IMR-90 (cell line): ENCODE measurements around the gene DDX4. TPM values are rescaled to one million over a fixed set of nuclear protein-coding genes. Genes with fewer than 3 reads are reported as not detected.

Experiments used
- ATAC-seq: fragments of 200-7000 bp; cut with Tn5 transposase; 2 replicates; pipeline ENCODE4 v1.9.1; 2020; ENCODE audit warnings: low read depth, mild to moderate bottlenecking, moderate library complexity
- BruUV-seq: library from RNA; stranded (reverse); fragments of 400-500 nt; replicated peaks from 2 replicates; lab custom pipeline; 2021; lab: Mats Ljungman, UMichigan
- CTCF ChIA-PET: fragments of 300-600 bp; formaldehyde crosslinking; extraction: SDS; loops from one replicate; lab custom pipeline; 2021; ENCODE audit warnings: antibody characterized with exemption; lab: Yijun Ruan, JAX
- POLR2A ChIA-PET: fragments of 300-600 bp; sonication (Branson Sonifier 250); formaldehyde crosslinking; loops from one replicate; lab custom pipeline; 2022; ENCODE audit warnings: antibody characterized with exemption; ENCODE audit not compliant: unreplicated experiment; lab: Charles Lee
- DNase-seq: peaks from one replicate; pipeline ENCODE4 v3.0.0; 2013
- H2AFZ ChIP-seq: replicated peaks from 2 replicates; pipeline ENCODE3; 2013; ENCODE audit warnings: low read length, mild to moderate bottlenecking; ENCODE audit not compliant: poor library complexity
- H2AK5ac ChIP-seq: 2 replicates; pipeline ENCODE4 v1.6.1; 2013; ENCODE audit warnings: low read depth, low read length, inconsistent platforms
- H2AK9ac ChIP-seq: replicated peaks from 2 replicates; pipeline ENCODE3; 2013; ENCODE audit warnings: mild to moderate bottlenecking, low read depth, low read length, moderate library complexity; ENCODE audit not compliant: poor library complexity
- H2BK120ac ChIP-seq: 2 replicates; pipeline ENCODE4 v1.6.1; 2013; ENCODE audit warnings: low read depth, low read length, inconsistent platforms
- H2BK15ac ChIP-seq: 3 replicates; pipeline ENCODE4 v1.6.1; 2013; ENCODE audit warnings: low read depth, low read length, inconsistent platforms
- H2BK20ac ChIP-seq: 2 replicates; pipeline ENCODE4 v1.6.1; 2013; ENCODE audit warnings: low read depth, mild to moderate bottlenecking, inconsistent platforms, low read length, moderate library complexity
- H2BK5ac ChIP-seq: 2 replicates; pipeline ENCODE4 v1.6.1; 2013; ENCODE audit warnings: mild to moderate bottlenecking, low read depth, low read length, inconsistent platforms; ENCODE audit not compliant: poor library complexity, severe bottlenecking
- H3K14ac ChIP-seq: replicated peaks from 2 replicates; pipeline ENCODE4 v1.6.1; 2013; ENCODE audit warnings: low read depth, low read length, inconsistent platforms
- H3K18ac ChIP-seq: 2 replicates; pipeline ENCODE4 v1.6.1; 2013; ENCODE audit warnings: low read depth, low read length, control low read depth
- H3K23ac ChIP-seq: 2 replicates; pipeline ENCODE4 v1.6.1; 2013; ENCODE audit warnings: low read depth, low read length, inconsistent platforms
- H3K27ac ChIP-seq: 2 replicates; pipeline ENCODE4 v1.5.1; 2013; ENCODE audit warnings: mild to moderate bottlenecking, control low read depth, low read length; ENCODE audit not compliant: insufficient read depth
- H3K27me3 ChIP-seq: 2 replicates; pipeline ENCODE4 v1.6.1; 2013; ENCODE audit warnings: low read length; ENCODE audit not compliant: control insufficient read depth, insufficient read depth
- H3K36me3 ChIP-seq: 2 replicates; pipeline ENCODE4 v1.6.1; 2013; ENCODE audit warnings: low read length, mixed read lengths; ENCODE audit not compliant: control insufficient read depth, insufficient read depth
- H3K4ac ChIP-seq: 2 replicates; pipeline ENCODE4 v1.6.1; 2013; ENCODE audit warnings: low read depth, low read length, inconsistent platforms
- H3K4me1 ChIP-seq: 2 replicates; pipeline ENCODE4 v1.6.1; 2013; ENCODE audit warnings: low read length, mixed read lengths; ENCODE audit not compliant: control insufficient read depth, insufficient read depth
- H3K4me2 ChIP-seq: 2 replicates; pipeline ENCODE4 v1.6.1; 2013; ENCODE audit warnings: low read depth, mild to moderate bottlenecking, control low read depth, low read length, moderate library complexity
- H3K4me3 ChIP-seq: 2 replicates; pipeline ENCODE4 v1.5.1; 2013; ENCODE audit warnings: low read depth, mild to moderate bottlenecking, control low read depth, low read length, moderate library complexity; ENCODE audit not compliant: insufficient read depth
- H3K56ac ChIP-seq: 2 replicates; pipeline ENCODE4 v1.6.1; 2013; ENCODE audit warnings: low read length, inconsistent platforms; ENCODE audit not compliant: insufficient read depth; ENCODE audit errors: extremely low read depth
- H3K79me1 ChIP-seq, 2 experiments: 2 replicates each; pipeline ENCODE4 v1.6.1; 2013; ENCODE audit warnings: low read length in 2 of 2, inconsistent platforms in 1 of 2, low read depth in 1 of 2
- H3K9ac ChIP-seq: 2 replicates; pipeline ENCODE4 v1.6.1; 2013; ENCODE audit warnings: low read depth, low read length, control low read depth
- H3K9me1 ChIP-seq: 2 replicates; pipeline ENCODE4 v1.6.1; 2013; ENCODE audit warnings: low read length, inconsistent platforms; ENCODE audit not compliant: insufficient read depth
- H3K9me3 ChIP-seq: 2 replicates; pipeline ENCODE4 v1.6.1; 2013; ENCODE audit warnings: low read length; ENCODE audit not compliant: control insufficient read depth, insufficient read depth
- H4K20me1 ChIP-seq: 2 replicates; pipeline ENCODE4 v1.6.1; 2013; ENCODE audit warnings: low read length, inconsistent platforms; ENCODE audit not compliant: insufficient read depth
- H4K5ac ChIP-seq: 2 replicates; pipeline ENCODE4 v1.6.1; 2013; ENCODE audit warnings: mild to moderate bottlenecking, low read depth, low read length, control low read depth
- H4K8ac ChIP-seq, 2 experiments: 2 replicates each; pipeline ENCODE4 v1.6.1; 2013; ENCODE audit warnings: low read depth in 2 of 2, low read length in 2 of 2, control low read depth in 1 of 2, inconsistent platforms in 1 of 2
- H4K91ac ChIP-seq: 2 replicates; pipeline ENCODE4 v1.6.1; 2013; ENCODE audit warnings: low read depth, low read length, inconsistent platforms; ENCODE audit not compliant: insufficient read depth
- CTCF ChIP-seq: conservative IDR thresholded peaks from 2 replicates; pipeline ENCODE4 v1.5.1; 2012; ENCODE audit warnings: mild to moderate bottlenecking, low read depth, low read length, improper control_type of control experiment
- NFE2L2 ChIP-seq: fragments of 150-350 bp; IDR thresholded peaks from 2 replicates; pipeline ENCODE4 v1.6.1; 2016; ENCODE audit warnings: low read depth, mild to moderate bottlenecking, low read length
- POLR2A ChIP-seq: IDR thresholded peaks from 2 replicates; pipeline ENCODE4 v1.6.1; 2012; ENCODE audit warnings: mild to moderate bottlenecking, low read depth, low read length
- RFX5 ChIP-seq: IDR thresholded peaks from 2 replicates; pipeline ENCODE4 v1.8.0; 2012; ENCODE audit warnings: low read depth, mild to moderate bottlenecking, low read length, moderate library complexity
- SMC3 ChIP-seq: fragments of 150-350 bp; IDR thresholded peaks from 2 replicates; pipeline ENCODE4 v1.6.1; 2016; ENCODE audit warnings: low read depth, mild to moderate bottlenecking, antibody characterized with exemption, low read length, moderate library complexity
- WGBS, 2 experiments: methylation state at CpG; one replicate each; pipeline versions ENCODE4 v1.1.5 to v1.1.7; 2013; ENCODE audit warnings: missing lambda C conversion rate in 2 of 2; ENCODE audit not compliant: insufficient read length in 1 of 2; ENCODE audit errors: extremely low coverage in 2 of 2; 5-methylcytosine and 5-hydroxymethylcytosine counted together
- dilution Hi-C: fragments of 300-500 bp; cut with HindIII; formaldehyde crosslinking; loops from one replicate; pipeline ENCODE4 v1.14.3; 2018; ENCODE audit warnings: low sequenced_read_pairs; ENCODE audit not compliant: unreplicated experiment
- in situ Hi-C: fragments of 300-500 bp; cut with MboI; formaldehyde crosslinking; loops from 3 replicates; pipeline ENCODE4 v1.14.3; 2019; ENCODE audit warnings: low sequenced_read_pairs, inconsistent platforms, mixed read lengths
- intact Hi-C: fragments of 100-400 bp; cut with micrococcal nuclease; formaldehyde crosslinking; loops from 2 replicates; pipeline ENCODE4 v1.10.0; 2022
- polyA plus RNA-seq, 3 experiments: library from polyadenylated mRNA; depleted of rRNA; stranded (reverse); fragments of >200 nt; gene quantifications; 2 replicates each; pipeline ENCODE4 v1.2.3, GENCODE V29; 2012; ENCODE audit warnings: low replicate concordance in 1 of 3
- total RNA-seq: library from RNA; depleted of rRNA; stranded (reverse); fragments of >200 nt; gene quantifications from 2 replicates; pipeline ENCODE4 v1.2.3, GENCODE V29; 2012
- TF ChIP-seq, protein P1 (sequence below): fragments of 150-350 bp; IDR thresholded peaks from 2 replicates; pipeline ENCODE4 v1.6.1; 2016; ENCODE audit warnings: low read depth, mild to moderate bottlenecking, low read length, moderate library complexity, borderline replicate concordance

Gene DDX4
- total and polyA plus RNA-seq, 2 of the 4 experiments (the other 2 are of a cell fraction) = not detected

DNA sequence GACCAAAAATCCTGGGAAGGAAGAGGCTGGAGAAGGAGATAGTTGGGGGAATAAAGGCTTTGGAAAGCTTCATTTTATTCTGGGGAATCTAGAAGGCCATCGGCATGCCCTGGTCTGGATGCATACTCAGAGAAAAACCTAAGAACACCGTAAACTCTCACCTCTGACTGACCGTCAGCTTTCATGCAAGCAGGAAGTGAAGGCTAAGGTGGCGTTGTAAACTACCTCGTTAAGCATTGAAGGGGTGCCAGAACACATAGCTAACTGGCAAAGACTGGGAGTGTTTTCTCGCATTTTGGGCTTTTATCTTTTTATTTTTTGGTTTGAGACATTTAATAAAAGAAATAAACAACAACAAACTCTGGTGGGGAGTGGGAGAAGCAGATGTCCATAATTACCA, 23.1 kb upstream of the DDX4 start:
- H2AFZ ChIP-seq = no peak overlapping the region
- no peak overlapping the region for H3K18ac ChIP-seq
- no peak overlapping the region for H3K4me2 ChIP-seq
- H3K4me3 ChIP-seq = no peak overlapping the region
- no peak overlapping the region for H4K5ac ChIP-seq
- H4K91ac ChIP-seq = no peak overlapping the region
- no peak overlapping the region for H3K4ac ChIP-seq
- 100% methylated on average over 1 of the region's 6 CpGs; no CpG with 5 or more reads in 1 of the 2 experiments for WGBS, 2 experiments
- H3K9me1 ChIP-seq = 0 out of 2 replicates have a peak, but pooled peaks cover 5% of the 10 kb centered on the region
- no peak overlapping the region for H4K8ac ChIP-seq
- H3K79me1 ChIP-seq = peaks cover 6 to 14% of the 10 kb centered on the region in 2 experiments
- dilution Hi-C loops (no loop called here), intact Hi-C loops (loop anchor here (5.0 to 10.0 kb wide), 2 partner anchors 208 to 490 kb away; no protein-coding TSS in a partner anchor), in situ Hi-C loops (no loop called here)
- no peak overlapping the region for H3K56ac ChIP-seq
- CTCF ChIA-PET = no interaction called here
- no TSS peak for BruUV-seq
- no peak overlapping the region for H3K14ac ChIP-seq
- H3K27me3 ChIP-seq = no peaks in the 10 kb centered on the region
- H2AK5ac ChIP-seq = no peak overlapping the region
- no peak overlapping the region for H3K27ac ChIP-seq
- no peak overlapping the region for H3K23ac ChIP-seq
- no peak overlapping the region for H2BK20ac ChIP-seq
- H3K9me3 ChIP-seq = no peaks in the 10 kb centered on the region
- no peak for DNase-seq
- no peak overlapping the region for H3K9ac ChIP-seq
- H4K20me1 ChIP-seq = no peaks in the 10 kb centered on the region
- no peak overlapping the region for H2BK120ac ChIP-seq
- H2BK5ac ChIP-seq = no peak overlapping the region
- H3K36me3 ChIP-seq = no peaks in the 10 kb centered on the region
- H3K4me1 ChIP-seq = peaks cover 2% of the 10 kb centered on the region; the same call in 1 of the 2 replicates
- POLR2A ChIA-PET = no interaction called here
- no peak overlapping the region for H2BK15ac ChIP-seq
- ATAC-seq = no peak
- no peak overlapping the region for H2AK9ac ChIP-seq
- TF ChIP-seq RFX5 (no peak), POLR2A (no peak), NFE2L2 (no peak), SMC3 (no peak), CTCF (no peak)
- TF ChIP-seq, protein P1, sequence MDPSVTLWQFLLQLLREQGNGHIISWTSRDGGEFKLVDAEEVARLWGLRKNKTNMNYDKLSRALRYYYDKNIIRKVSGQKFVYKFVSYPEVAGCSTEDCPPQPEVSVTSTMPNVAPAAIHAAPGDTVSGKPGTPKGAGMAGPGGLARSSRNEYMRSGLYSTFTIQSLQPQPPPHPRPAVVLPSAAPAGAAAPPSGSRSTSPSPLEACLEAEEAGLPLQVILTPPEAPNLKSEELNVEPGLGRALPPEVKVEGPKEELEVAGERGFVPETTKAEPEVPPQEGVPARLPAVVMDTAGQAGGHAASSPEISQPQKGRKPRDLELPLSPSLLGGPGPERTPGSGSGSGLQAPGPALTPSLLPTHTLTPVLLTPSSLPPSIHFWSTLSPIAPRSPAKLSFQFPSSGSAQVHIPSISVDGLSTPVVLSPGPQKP = no peak
